GM19452 (cell line): ENCODE data around the gene TMEM86A.
"Not testable (repeated sequence)": the region's sequence is repeated elsewhere in the genome, so short reads cannot be mapped to it uniquely, and the experiment has no call there.

Source experiments
- ATAC-seq: cut with Tn5 transposase; IDR thresholded peaks from one replicate; pipeline ENCODE4 v1.9.1; 2021; ENCODE audit not compliant: unreplicated experiment

The TMEM86A gene, protein sequence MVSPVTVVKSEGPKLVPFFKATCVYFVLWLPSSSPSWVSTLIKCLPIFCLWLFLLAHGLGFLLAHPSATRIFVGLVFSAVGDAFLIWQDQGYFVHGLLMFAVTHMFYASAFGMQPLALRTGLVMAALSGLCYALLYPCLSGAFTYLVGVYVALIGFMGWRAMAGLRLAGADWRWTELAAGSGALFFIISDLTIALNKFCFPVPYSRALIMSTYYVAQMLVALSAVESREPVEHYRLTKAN

GRCh38 chr11:18698341-18699268 is at the start of gene TMEM86A:
Gene TMEM86A (plus strand): TSS chr11:18698779. CDS start chr11:18698887, 108 bp downstream.
- peak; percentile 92 for ATAC-seq

DNA sequence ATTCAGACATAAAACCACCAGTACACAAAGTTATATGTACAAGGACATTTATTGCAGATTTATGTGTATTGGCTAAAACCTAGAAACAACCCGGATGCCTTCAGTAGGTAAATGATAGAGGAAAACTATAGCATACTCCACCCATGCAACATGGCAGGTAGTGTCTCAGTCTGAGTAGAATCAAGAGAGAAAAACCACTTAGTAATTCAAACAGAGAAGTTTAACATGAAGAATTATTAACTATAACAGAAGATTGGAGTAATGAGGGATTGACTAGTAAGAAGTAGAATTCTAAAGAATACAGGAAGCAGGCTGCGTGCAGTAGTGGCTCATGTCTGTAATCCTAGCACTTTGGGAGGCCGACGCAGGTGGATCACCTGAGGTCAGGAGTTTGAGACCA is 48.2 kb upstream of the TMEM86A start:
- no peak for ATAC-seq

GRCh38 chr11:18650859-18651557 is 47.6 kb upstream of the TMEM86A start:
- no peak for ATAC-seq

- ATAC-seq, result no peak
Observed at GRCh38 chr11:18657673-18658072, 40.9 kb upstream of the TMEM86A start.

DNA sequence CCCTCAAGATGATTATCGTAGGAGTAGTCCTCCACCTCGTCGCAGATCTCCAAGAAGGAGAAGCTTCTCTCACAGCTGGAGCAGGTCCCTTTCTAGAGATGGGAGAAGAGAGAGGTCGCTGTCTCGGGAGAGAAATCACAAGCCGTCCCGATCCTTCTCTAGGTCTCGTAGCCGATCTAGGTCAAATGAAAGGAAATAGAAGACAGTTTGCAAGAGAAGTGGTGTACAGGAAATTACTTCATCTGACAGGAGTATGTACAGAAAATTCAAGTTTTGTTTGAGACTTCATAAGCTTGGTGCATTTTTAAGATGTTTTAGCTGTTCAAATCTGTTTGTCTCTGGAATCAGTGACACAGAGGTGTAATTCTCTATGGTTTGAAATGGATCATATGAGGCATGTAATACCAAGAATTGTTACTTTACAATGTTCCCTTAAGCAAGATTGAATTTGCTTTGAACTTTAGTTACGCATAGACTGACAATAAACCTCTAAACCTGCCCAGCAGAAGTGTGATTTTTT is 33.2 kb upstream of the TMEM86A start:
- not testable (repeated sequence) for ATAC-seq

DNA sequence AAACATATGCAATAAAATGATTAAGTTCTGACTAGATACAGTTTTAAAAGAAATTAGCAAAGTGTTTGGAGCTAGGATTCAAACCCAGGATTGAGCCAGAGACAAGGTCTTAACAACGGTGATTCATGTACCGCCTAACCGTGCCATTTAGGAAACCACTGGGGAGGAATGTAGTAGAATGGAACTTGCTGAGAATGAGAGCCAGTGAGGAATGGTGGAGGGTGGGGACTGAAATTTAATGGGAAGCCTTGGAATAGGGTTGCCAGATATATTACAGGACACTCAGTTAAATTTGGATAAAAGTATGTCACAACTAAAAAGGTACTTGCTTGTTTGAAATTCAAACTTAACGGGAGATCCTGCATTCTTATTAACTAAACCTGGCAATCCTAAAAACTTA is 30.4 kb upstream of the TMEM86A start:
- ATAC-seq, result no peak

DNA sequence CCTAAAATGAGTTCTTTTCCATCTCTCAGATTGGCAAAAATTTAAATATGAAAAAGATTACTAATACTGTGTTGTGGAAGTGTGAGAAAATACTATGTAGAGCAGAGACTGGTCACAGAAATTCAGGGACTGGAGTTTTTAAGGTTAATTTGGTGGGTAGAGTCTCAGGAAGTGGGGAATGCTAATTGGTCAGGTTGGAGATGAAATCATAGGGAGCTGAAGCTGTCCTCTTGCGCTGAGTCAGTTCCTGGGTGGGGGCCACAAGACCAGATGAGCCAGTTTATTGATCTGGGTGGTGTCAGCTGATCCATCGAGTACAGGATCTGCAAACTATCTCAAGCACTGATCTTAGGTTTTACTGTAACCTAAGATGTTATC is 29.4 kb upstream of the TMEM86A start:
- no peak for ATAC-seq

DNA sequence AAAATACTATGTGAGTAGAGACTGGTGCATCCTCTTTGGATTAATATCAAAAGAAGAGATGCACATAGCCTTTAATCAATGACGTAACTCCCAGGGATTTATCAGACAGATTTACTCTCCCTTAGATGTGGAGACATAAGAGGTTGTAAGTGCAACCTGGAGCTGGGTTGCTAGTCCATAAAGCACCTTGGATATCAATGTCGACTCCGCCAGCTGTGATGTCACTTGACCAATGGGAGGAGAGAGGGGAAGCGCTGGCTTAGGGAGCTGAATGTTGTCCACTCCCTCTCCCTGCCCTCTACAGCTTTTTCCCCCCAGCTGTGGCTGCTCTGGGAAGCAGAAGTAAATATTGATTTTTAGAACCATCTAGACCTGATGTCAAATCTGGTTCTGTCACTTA is 28.9 kb upstream of the TMEM86A start:
- ATAC-seq, result no peak

DNA sequence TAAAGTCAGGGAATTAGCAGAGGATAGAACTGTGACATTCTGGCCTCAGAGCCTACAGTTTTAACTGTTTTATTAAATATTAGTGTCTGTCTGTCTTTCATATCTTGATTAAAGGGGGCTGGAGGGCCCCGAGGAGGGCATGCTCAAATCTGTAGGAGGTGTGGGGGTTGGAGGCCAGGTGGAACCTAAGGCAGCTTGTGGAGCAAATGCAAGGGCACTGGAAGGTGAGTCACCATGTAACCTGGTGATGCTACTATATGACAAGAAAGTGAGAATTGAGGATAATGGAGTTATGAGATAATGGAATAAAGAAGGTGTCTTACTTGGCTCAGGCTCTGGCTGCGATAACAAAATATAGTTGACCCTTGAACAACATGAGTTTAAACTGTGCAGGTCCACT is 27.3 kb upstream of the TMEM86A start:
- ATAC-seq, result no peak

GRCh38 chr11:18672209-18672608 is 26.4 kb upstream of the TMEM86A start:
- not testable (repeated sequence) for ATAC-seq

GRCh38 chr11:18676803-18677202 is 21.8 kb upstream of the TMEM86A start:
- no peak for ATAC-seq

DNA sequence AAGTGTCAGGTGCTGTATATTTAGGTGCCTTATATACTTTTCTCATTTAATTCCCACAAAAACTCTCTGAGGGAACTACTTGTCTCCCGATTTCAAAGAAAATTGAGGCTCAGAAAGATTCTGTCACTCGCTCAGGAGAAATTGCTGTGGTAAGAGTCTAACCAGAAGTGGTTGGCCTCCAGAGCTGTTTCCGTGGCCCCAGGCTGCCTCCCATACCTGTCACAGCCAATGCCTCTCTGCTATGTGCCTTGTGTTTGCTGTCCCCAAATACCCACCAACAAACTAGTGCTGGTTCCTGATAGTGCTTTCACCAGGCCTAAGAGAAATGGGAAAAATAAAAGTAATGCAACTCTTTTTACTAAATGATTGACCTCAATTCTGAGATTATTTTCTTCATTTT is 21.0 kb upstream of the TMEM86A start:
- no peak for ATAC-seq

DNA sequence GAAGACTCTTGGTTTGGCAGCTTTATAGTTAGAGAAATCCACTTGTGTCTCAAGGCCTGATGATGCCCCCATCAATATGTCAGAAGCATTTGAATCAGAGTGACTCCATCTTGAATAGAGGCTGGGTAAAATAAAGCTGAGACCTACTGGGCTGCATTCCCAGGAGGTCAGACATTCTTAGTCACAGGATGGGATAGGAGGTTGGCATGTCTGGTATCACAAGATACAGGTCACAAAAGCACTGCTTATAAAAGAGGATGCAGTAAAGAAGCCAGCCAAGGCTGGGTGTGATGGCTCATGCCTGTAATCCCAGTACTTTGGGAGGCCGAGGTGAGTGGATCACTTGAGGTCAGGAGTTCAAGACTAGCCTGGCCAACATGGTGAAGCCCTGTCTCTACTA is 16.6 kb upstream of the TMEM86A start:
- ATAC-seq, result not testable (repeated sequence)

GRCh38 chr11:18682466-18682865 is 16.1 kb upstream of the TMEM86A start:
- no peak for ATAC-seq

GRCh38 chr11:18684267-18684666 is 14.3 kb upstream of the TMEM86A start:
- no peak for ATAC-seq

DNA sequence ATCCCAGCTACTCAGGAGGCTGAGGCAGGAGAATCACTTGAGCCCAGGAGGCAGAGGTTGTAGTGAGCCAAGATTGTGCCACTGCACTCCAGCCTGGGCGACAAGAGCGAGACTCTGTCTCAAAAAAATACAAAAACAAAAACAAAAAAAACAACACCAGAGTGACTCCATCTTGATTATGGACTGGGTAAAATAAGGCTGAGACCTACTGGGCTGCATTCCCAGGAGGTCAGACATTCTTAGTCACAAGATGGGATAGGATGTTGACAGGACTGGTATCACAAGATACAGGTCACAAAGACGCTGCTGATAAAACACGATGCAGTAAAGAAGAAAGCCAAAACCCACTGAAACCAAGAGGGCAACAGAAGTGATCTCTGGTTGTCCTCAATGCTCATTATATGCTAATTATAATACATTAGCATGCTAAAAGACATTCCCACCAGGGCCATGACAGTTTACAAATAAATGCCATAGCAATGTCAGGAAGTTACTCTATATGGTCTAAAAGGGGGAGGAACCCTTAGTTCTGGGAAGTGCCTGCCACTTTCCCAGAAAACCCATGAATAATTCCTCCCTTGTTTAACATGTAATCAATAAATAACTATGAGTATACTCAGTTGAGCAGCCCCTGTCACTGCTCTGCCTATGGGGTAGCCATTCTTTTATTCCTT is 7.0 kb upstream of the TMEM86A start:
- ATAC-seq, result not testable (repeated sequence)

- no peak for ATAC-seq
Observed at GRCh38 chr11:18692941-18693760, 5.4 kb upstream of the TMEM86A start.

DNA sequence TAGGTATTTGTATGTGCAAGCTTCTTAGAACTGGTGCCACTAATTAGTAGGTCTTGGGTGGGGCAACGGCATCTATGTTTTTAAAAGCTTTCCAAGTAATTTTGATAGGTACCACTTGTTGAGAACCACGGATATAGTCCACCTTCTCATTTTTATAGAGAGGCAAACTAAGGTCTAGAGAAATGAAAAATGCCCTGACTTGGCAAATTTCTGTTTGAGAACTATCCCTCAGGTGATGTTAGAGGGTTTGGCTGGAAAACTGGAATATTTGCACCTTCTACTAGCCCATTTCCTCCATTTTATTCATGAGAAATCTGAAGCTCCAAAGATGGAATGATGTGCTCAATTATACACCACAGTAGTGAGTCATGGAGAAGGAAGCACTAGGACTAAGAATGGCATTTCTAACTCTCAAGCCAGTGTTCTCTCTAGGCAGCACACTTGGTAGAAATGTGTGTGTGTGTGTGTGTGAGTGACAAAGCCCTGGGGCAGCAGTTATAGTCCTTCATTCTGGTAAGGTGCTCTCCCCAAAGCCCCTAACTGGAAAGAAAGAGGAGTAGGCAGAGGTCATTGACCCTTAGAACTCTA is 1.8 kb upstream of the TMEM86A start:
- ATAC-seq, result no peak

DNA sequence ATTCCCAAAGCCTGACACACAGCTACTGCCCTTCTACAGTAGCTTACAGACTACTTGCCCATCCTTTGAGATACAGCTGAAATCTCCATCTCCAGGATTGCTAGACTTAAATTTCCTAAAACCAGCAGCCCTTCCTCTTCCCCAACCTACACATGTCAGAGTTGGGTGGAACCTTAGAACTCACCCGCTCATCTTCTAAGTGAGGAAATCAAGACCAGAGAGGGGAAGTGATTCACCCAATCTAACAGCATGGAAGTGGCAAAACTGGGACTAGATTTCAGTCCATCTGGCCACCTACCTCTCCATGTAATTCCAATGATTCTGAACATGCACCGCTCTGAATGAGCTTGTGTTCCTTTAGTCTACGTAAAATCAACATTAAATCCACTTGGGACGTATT is 1.0 kb upstream of the TMEM86A start:
- ATAC-seq, result no peak

- ATAC-seq, result no peak
Observed at GRCh38 chr11:18699269-18699596, 654 bp downstream of the TMEM86A start.
